Tongue (tissue), 2 donors: ENCODE measurements around the gene MCCD1. TPM values are rescaled to one million over a fixed set of nuclear protein-coding genes. Genes with fewer than 3 reads are reported as not detected.

ENCODE experiments used
- DNase-seq: peaks from one replicate; pipeline ENCODE4 v3.0.0-alpha.2; 2015
- total RNA-seq: library from RNA; depleted of rRNA; stranded (reverse); fragments of >200 nt; gene quantifications from one replicate; pipeline ENCODE4 v1.2.3, GENCODE V29; 2014

Gene MCCD1
- total RNA-seq, 1 donor from 2014 or later, result not detected

- DNase-seq, result no peak
Observed at GRCh38 chr6:31513456-31514165, 15.2 kb upstream of the MCCD1 start.

GRCh38 chr6:31521835-31522234 is 6.9 kb upstream of the MCCD1 start:
- no peak for DNase-seq

GRCh38 chr6:31525553-31525931 is 3.2 kb upstream of the MCCD1 start:
- DNase-seq, result no peak

- no peak for DNase-seq
Observed at GRCh38 chr6:31525932-31526591, 2.7 kb upstream of the MCCD1 start.

- no peak for DNase-seq
Observed at GRCh38 chr6:31528307-31528777, 420 bp upstream of the MCCD1 start.

GRCh38 chr6:31529329-31530150 is 778 bp downstream of the MCCD1 start:
- DNase-seq, result no peak

GRCh38 chr6:31530659-31531058 is 1.9 kb downstream of the MCCD1 start:
- no peak for DNase-seq

GRCh38 chr6:31531162-31531561 is 2.4 kb downstream of the MCCD1 start:
- no peak for DNase-seq

- no peak for DNase-seq
Observed at GRCh38 chr6:31531771-31532643, 3.2 kb downstream of the MCCD1 start.

GRCh38 chr6:31532644-31533454 is 4.1 kb downstream of the MCCD1 start:
- no peak for DNase-seq

- no peak for DNase-seq
Observed at GRCh38 chr6:31533455-31533841, 4.7 kb downstream of the MCCD1 start.

- DNase-seq, result no peak
Observed at GRCh38 chr6:31534011-31534410, 5.2 kb downstream of the MCCD1 start.

GRCh38 chr6:31534521-31535040 is 5.8 kb downstream of the MCCD1 start:
- DNase-seq, result no peak

GRCh38 chr6:31535538-31536324 is 7.0 kb downstream of the MCCD1 start:
- DNase-seq, result no peak

GRCh38 chr6:31538805-31539400 is 10.1 kb downstream of the MCCD1 start:
- no peak for DNase-seq

- DNase-seq, result no peak
Observed at GRCh38 chr6:31540640-31541039, 11.9 kb downstream of the MCCD1 start.

GRCh38 chr6:31541059-31541657 is 12.4 kb downstream of the MCCD1 start:
- DNase-seq, result peak; percentile 48

- DNase-seq, result peak; percentile 99
Observed at GRCh38 chr6:31541658-31542521, 13.1 kb downstream of the MCCD1 start, which contains the start of gene DDX39B. Gene DDX39B, minus strand, starts transcription at chr6:31542003. Its CDS starts 1,471 bp downstream, at chr6:31540532.
